ENCODE measurements around the gene DUSP2. TPM values are rescaled to one million over a fixed set of nuclear protein-coding genes. Genes with fewer than 3 reads are reported as not detected.
A peak's percentile ranks its signal among the peaks of the same experiment; 100 is the strongest.

DUSP2 gene
- total RNA-seq, 1 experiment from 2014 or later, result 0.67 TPM

- no peaks in the 10 kb centered on the region for H3K27me3 ChIP-seq
- H3K9me3 ChIP-seq (replicated peaks), result no peaks in the 10 kb centered on the region
- no peak for DNase-seq
- H3K4me1 ChIP-seq, result peaks cover 21% of the 10 kb centered on the region
- no peak overlapping the region for H3K4me3 ChIP-seq
- no peaks in the 10 kb centered on the region for H3K36me3 ChIP-seq
- H3K27ac ChIP-seq, result no peak overlapping the region
Observed at GRCh38 chr2:96112501-96113366, 32.5 kb downstream of the DUSP2 start.

GRCh38 chr2:96111823-96112500, 33.3 kb downstream of the DUSP2 start:
- no peaks in the 10 kb centered on the region for H3K9me3 ChIP-seq (replicated peaks)
- no peak overlapping the region for H3K27ac ChIP-seq
- H3K36me3 ChIP-seq, result no peaks in the 10 kb centered on the region
- no peak overlapping the region for H3K4me3 ChIP-seq
- no peaks in the 10 kb centered on the region for H3K27me3 ChIP-seq
- no peak for DNase-seq
- H3K4me1 ChIP-seq, result peaks cover 23% of the 10 kb centered on the region

GRCh38 chr2:96111257-96111640, 34.0 kb downstream of the DUSP2 start:
- Histone ChIP-seq H3K9me3 (replicated peaks) (no peaks in the 10 kb centered on the region), H3K27me3 (no peaks in the 10 kb centered on the region), H3K4me3 (no peak overlapping the region), H3K27ac (no peak overlapping the region), H3K4me1 (peaks cover 23% of the 10 kb centered on the region), H3K36me3 (no peaks in the 10 kb centered on the region)
- no peak for DNase-seq

GRCh38 chr2:96110621-96111256, 34.5 kb downstream of the DUSP2 start:
- Histone ChIP-seq H3K4me3 (no peak overlapping the region), H3K27me3 (no peaks in the 10 kb centered on the region), H3K9me3 (replicated peaks) (no peaks in the 10 kb centered on the region), H3K36me3 (no peaks in the 10 kb centered on the region), H3K4me1 (peaks cover 23% of the 10 kb centered on the region), H3K27ac (no peak overlapping the region)
- no peak for DNase-seq

- H3K36me3 ChIP-seq, result no peaks in the 10 kb centered on the region
- H3K4me1 ChIP-seq, result peaks cover 23% of the 10 kb centered on the region
- no peaks in the 10 kb centered on the region for H3K9me3 ChIP-seq (replicated peaks)
- H3K4me3 ChIP-seq, result no peak overlapping the region
- DNase-seq, result no peak
- H3K27me3 ChIP-seq, result no peaks in the 10 kb centered on the region
- no peak overlapping the region for H3K27ac ChIP-seq
Observed at GRCh38 chr2:96109931-96110511, 35.2 kb downstream of the DUSP2 start.

- Histone ChIP-seq H3K9me3 (replicated peaks) (no peaks in the 10 kb centered on the region), H3K4me3 (peak overlapping the region; percentile 23), H3K36me3 (no peaks in the 10 kb centered on the region), H3K27me3 (no peaks in the 10 kb centered on the region), H3K27ac (no peak overlapping the region), H3K4me1 (peaks cover 23% of the 10 kb centered on the region)
- no peak for DNase-seq
Observed at GRCh38 chr2:96109361-96109680, 35.9 kb downstream of the DUSP2 start.

- H3K36me3 ChIP-seq, result no peaks in the 10 kb centered on the region
- no peaks in the 10 kb centered on the region for H3K27me3 ChIP-seq
- peak; percentile 38 to 54 for DNase-seq
- H3K4me3 ChIP-seq, result peak overlapping the region; percentile 23
- H3K9me3 ChIP-seq (replicated peaks), result no peaks in the 10 kb centered on the region
- H3K27ac ChIP-seq, result peak overlapping the region; percentile 27; the same call in 1 of the 2 replicates
- peaks cover 22% of the 10 kb centered on the region for H3K4me1 ChIP-seq
Observed at GRCh38 chr2:96108541-96109360, 36.5 kb downstream of the DUSP2 start.

GRCh38 chr2:96108151-96108540, 37.1 kb downstream of the DUSP2 start:
- H3K9me3 ChIP-seq (replicated peaks), result no peaks in the 10 kb centered on the region
- H3K4me3 ChIP-seq, result no peak overlapping the region; the same call in 1 of the 2 replicates
- H3K4me1 ChIP-seq, result peaks cover 18% of the 10 kb centered on the region
- no peaks in the 10 kb centered on the region for H3K36me3 ChIP-seq
- H3K27me3 ChIP-seq, result no peaks in the 10 kb centered on the region
- peak; percentile 74 to 79 for DNase-seq
- no peak overlapping the region for H3K27ac ChIP-seq

GRCh38 chr2:96107708-96108065, 37.6 kb downstream of the DUSP2 start:
- Histone ChIP-seq H3K27me3 (no peaks in the 10 kb centered on the region), H3K9me3 (replicated peaks) (no peaks in the 10 kb centered on the region), H3K27ac (no peak overlapping the region), H3K4me3 (no peak overlapping the region), H3K36me3 (no peaks in the 10 kb centered on the region), H3K4me1 (peaks cover 18% of the 10 kb centered on the region)
- no peak for DNase-seq

GRCh38 chr2:96106991-96107707, 38.1 kb downstream of the DUSP2 start:
- H3K4me1 ChIP-seq, result peaks cover 18% of the 10 kb centered on the region
- H3K27me3 ChIP-seq, result no peaks in the 10 kb centered on the region
- H3K36me3 ChIP-seq, result no peaks in the 10 kb centered on the region

GRCh38 chr2:96105994-96106715, 39.1 kb downstream of the DUSP2 start:
- Histone ChIP-seq H3K4me1 (peaks cover 18% of the 10 kb centered on the region), H3K27me3 (no peaks in the 10 kb centered on the region), H3K27ac (no peak overlapping the region), H3K9me3 (replicated peaks) (no peaks in the 10 kb centered on the region), H3K36me3 (no peaks in the 10 kb centered on the region), H3K4me3 (no peak overlapping the region)
- DNase-seq, result no peak

More at GRCh38 chr2:96106991-96107707, 38.1 kb downstream of the DUSP2 start:
- no peak for DNase-seq
- H3K4me3 ChIP-seq, result no peak overlapping the region
- no peak overlapping the region for H3K27ac ChIP-seq
- no peaks in the 10 kb centered on the region for H3K9me3 ChIP-seq (replicated peaks)

GRCh38 chr2:96105152-96105915, 39.9 kb downstream of the DUSP2 start:
- no peaks in the 10 kb centered on the region for H3K36me3 ChIP-seq
- no peaks in the 10 kb centered on the region for H3K27me3 ChIP-seq
- no peak overlapping the region for H3K27ac ChIP-seq
- no peak for DNase-seq
- H3K4me1 ChIP-seq, result peaks cover 21% of the 10 kb centered on the region
- H3K9me3 ChIP-seq (replicated peaks), result no peaks in the 10 kb centered on the region
- no peak overlapping the region for H3K4me3 ChIP-seq

- no peaks in the 10 kb centered on the region for H3K36me3 ChIP-seq
- H3K9me3 ChIP-seq (replicated peaks), result no peaks in the 10 kb centered on the region
- no peak overlapping the region for H3K4me3 ChIP-seq
- no peak overlapping the region for H3K27ac ChIP-seq
- peaks cover 23% of the 10 kb centered on the region for H3K4me1 ChIP-seq
- DNase-seq, result no peak
- H3K27me3 ChIP-seq, result no peaks in the 10 kb centered on the region
Observed at GRCh38 chr2:96104487-96104861, 40.8 kb downstream of the DUSP2 start.

All from SJCRH30 (cell line).